K562 (cell line): ENCODE results near the gene TRPM4.
"Not testable (repeated sequence)": the region's sequence is repeated elsewhere in the genome, so short reads cannot be mapped to it uniquely, and the experiment has no call there.

Source experiments
- ADNP ChIP-seq: fragments of 200-800 bp; sonication (Bioruptor generic); IDR thresholded peaks from 2 replicates; pipeline ENCODE4 v1.6.1; 2016; ENCODE audit warnings: missing genetic modification characterization, missing compliant biosample characterization
- CLOCK ChIP-seq: fragments of 250-450 bp; sonication (Bioruptor Pico); IDR thresholded peaks from 2 replicates; pipeline ENCODE4 v1.4.0; 2020; ENCODE audit warnings: mild to moderate bottlenecking, moderate library complexity, borderline replicate concordance
- CTCF ChIP-seq, 3 experiments: IDR thresholded peaks in 2 of 3; conservative IDR thresholded peaks in 1 of 3; 2 replicates each; pipeline ENCODE4 v1.5.1; 2011 to 2012; ENCODE audit warnings: low read length in 3 of 3, mild to moderate bottlenecking in 3 of 3, control low read depth in 2 of 3, improper control_type of control experiment in 1 of 3, inconsistent platforms in 1 of 3, low read depth in 1 of 3, mixed read lengths in 1 of 3, moderate library complexity in 1 of 3; ENCODE audit not compliant: insufficient read depth in 2 of 3
- DIDO1 ChIP-seq: fragments of 450-650 bp; IDR thresholded peaks from 2 replicates; pipeline ENCODE4 v1.6.1; 2016; ENCODE audit warnings: low read depth, missing biosample characterization, missing genetic modification characterization
- KDM5B ChIP-seq: fragments of 200-600 bp; sonication (generic); IDR thresholded peaks from 2 replicates; pipeline ENCODE4 v1.6.1; 2012; ENCODE audit warnings: low read depth, mild to moderate bottlenecking, moderate library complexity, low read length, control low read depth, inconsistent platforms; ENCODE audit not compliant: insufficient replicate concordance
- KLF1 ChIP-seq: fragments of 450-650 bp; IDR thresholded peaks from 2 replicates; pipeline ENCODE4 v1.6.1; 2016; ENCODE audit warnings: missing genetic modification characterization, missing compliant biosample characterization
- LARP7 ChIP-seq: fragments of 450-650 bp; IDR thresholded peaks from 2 replicates; pipeline ENCODE4 v1.6.1; 2016
- SMAD4 ChIP-seq: fragments of 250-450 bp; sonication (Bioruptor Pico); conservative IDR thresholded peaks from 2 replicates; pipeline ENCODE4 v1.8.0; 2021; ENCODE audit warnings: inconsistent platforms, mild to moderate bottlenecking, moderate library complexity
- SMARCE1 ChIP-seq: fragments of 450-650 bp; IDR thresholded peaks from 2 replicates; pipeline ENCODE4 v1.7.1; 2016; ENCODE audit warnings: mild to moderate bottlenecking
- TCF7 ChIP-seq: sonication (generic); IDR thresholded peaks from 2 replicates; pipeline ENCODE4 v1.6.1; 2016; ENCODE audit warnings: antibody characterized with exemption, borderline replicate concordance
- USF2 ChIP-seq: sonication (generic); formaldehyde crosslinking; IDR thresholded peaks from 2 replicates; pipeline ENCODE4 v1.5.0; 2020; ENCODE audit warnings: missing genetic modification reagents
- YY1 ChIP-seq, 3 experiments: IDR thresholded peaks; 2 replicates each; pipeline ENCODE4 v1.6.1; 2011; ENCODE audit warnings: low read length in 2 of 3, mild to moderate bottlenecking in 2 of 3, moderate library complexity in 2 of 3, borderline replicate concordance in 1 of 3, control low read depth in 1 of 3, low read depth in 1 of 3; ENCODE audit not compliant: insufficient read depth in 3 of 3, insufficient replicate concordance in 2 of 3, control insufficient read depth in 1 of 3, insufficient read length in 1 of 3; ENCODE audit errors: extremely low read depth in 1 of 3

GRCh38 chr19:49182010-49182847 lies 24.6 kb downstream of the TRPM4 start:
- TF ChIP-seq KDM5B; DIDO1 (tag); YY1 (IDR thresholded peaks at IDR 0.05; ENCODE audit: borderline replicate concordance in 1 of 3, control insufficient read depth in 1 of 3, extremely low read depth in 1 of 3, insufficient read depth in 3 of 3, insufficient read length in 1 of 3, insufficient replicate concordance in 2 of 3, low read depth in 1 of 3, low read length in 2 of 3); USF2 (CRISPR knock-in tag); TCF7; KLF1 (tag); SMARCE1; SMAD4; CTCF (IDR thresholded peaks at IDR 0.05 in 2 of 3, conservative IDR thresholded peaks at IDR 0.05 in 1 of 3; ENCODE audit: insufficient read depth in 2 of 3, low read depth in 1 of 3, low read length in 3 of 3); ADNP (tag); LARP7; CLOCK (CRISPR knock-in tag): not testable (repeated sequence)
